Measurements from ENCODE around the gene ENKD1. TPM values are rescaled to one million over a fixed set of nuclear protein-coding genes. Genes with fewer than 3 reads are reported as not detected.

The ENKD1 gene
- total RNA-seq, 4 donors from 2014 or later = 7.7 to 17.8 (median 13.7) TPM

GRCh38 chr16:67664258-67664657, 2.3 kb downstream of the ENKD1 start:
- no peak for TF ChIP-seq CTCF (IDR thresholded peaks at IDR 0.05)
- DNase-seq (ENCODE audit: low spot score) = no peak
- ATAC-seq (ENCODE audit: low FRiP score) = no peak

GRCh38 chr16:67663877-67664222, 2.7 kb downstream of the ENKD1 start:
- ATAC-seq (ENCODE audit: low FRiP score) = no peak
- no peak for DNase-seq (ENCODE audit: low spot score)
- no peak for TF ChIP-seq CTCF (IDR thresholded peaks at IDR 0.05)

- no peak for DNase-seq (ENCODE audit: low spot score)
- no peak for ATAC-seq (ENCODE audit: low FRiP score)
- no peak for TF ChIP-seq CTCF (IDR thresholded peaks at IDR 0.05)
These were observed 3.2 kb downstream of the ENKD1 start for GRCh38 chr16:67663151-67663876.

- no peak for DNase-seq (ENCODE audit: low spot score)
- ATAC-seq (ENCODE audit: low FRiP score) = no peak
- TF ChIP-seq CTCF (IDR thresholded peaks at IDR 0.05) = no peak
These were observed 3.9 kb downstream of the ENKD1 start for GRCh38 chr16:67662653-67663010.

- no peak for ATAC-seq (ENCODE audit: low FRiP score)
- no peak for TF ChIP-seq CTCF (IDR thresholded peaks at IDR 0.05)
- no peak for DNase-seq (ENCODE audit: low spot score)
These were observed 4.5 kb downstream of the ENKD1 start for GRCh38 chr16:67661886-67662652.

- no peak for DNase-seq (ENCODE audit: low spot score)
- no peak for TF ChIP-seq CTCF (IDR thresholded peaks at IDR 0.05)
- ATAC-seq (ENCODE audit: low FRiP score) = peak; percentile 11
These were observed 5.3 kb downstream of the ENKD1 start for GRCh38 chr16:67661101-67661761.
